Measurements from ENCODE around the gene NSD2.
"Not testable (repeated sequence)": the region's sequence is repeated elsewhere in the genome, so short reads cannot be mapped to it uniquely, and the experiment has no call there.

- not testable (repeated sequence) for TF ChIP-seq ZNF121 (CRISPR knock-in tag; IDR thresholded peaks at IDR 0.05); JUN (CRISPR knock-in tag; IDR thresholded peaks at IDR 0.05); CREB1 (CRISPR knock-in tag; IDR thresholded peaks at IDR 0.05); NR3C1 (CRISPR knock-in tag; conservative IDR thresholded peaks at IDR 0.05; ENCODE audit: low read depth); TCF7 (CRISPR knock-in tag; IDR thresholded peaks at IDR 0.05; ENCODE audit: low read depth); SP1 (CRISPR knock-in tag; conservative IDR thresholded peaks at IDR 0.05); IRF1 (CRISPR knock-in tag; IDR thresholded peaks at IDR 0.05)
- TF ChIP-seq, protein P1, sequence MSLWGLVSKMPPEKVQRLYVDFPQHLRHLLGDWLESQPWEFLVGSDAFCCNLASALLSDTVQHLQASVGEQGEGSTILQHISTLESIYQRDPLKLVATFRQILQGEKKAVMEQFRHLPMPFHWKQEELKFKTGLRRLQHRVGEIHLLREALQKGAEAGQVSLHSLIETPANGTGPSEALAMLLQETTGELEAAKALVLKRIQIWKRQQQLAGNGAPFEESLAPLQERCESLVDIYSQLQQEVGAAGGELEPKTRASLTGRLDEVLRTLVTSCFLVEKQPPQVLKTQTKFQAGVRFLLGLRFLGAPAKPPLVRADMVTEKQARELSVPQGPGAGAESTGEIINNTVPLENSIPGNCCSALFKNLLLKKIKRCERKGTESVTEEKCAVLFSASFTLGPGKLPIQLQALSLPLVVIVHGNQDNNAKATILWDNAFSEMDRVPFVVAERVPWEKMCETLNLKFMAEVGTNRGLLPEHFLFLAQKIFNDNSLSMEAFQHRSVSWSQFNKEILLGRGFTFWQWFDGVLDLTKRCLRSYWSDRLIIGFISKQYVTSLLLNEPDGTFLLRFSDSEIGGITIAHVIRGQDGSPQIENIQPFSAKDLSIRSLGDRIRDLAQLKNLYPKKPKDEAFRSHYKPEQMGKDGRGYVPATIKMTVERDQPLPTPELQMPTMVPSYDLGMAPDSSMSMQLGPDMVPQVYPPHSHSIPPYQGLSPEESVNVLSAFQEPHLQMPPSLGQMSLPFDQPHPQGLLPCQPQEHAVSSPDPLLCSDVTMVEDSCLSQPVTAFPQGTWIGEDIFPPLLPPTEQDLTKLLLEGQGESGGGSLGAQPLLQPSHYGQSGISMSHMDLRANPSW (CRISPR knock-in tag; conservative IDR thresholded peaks at IDR 0.05; ENCODE audit: low read depth) = not testable (repeated sequence)
- TF ChIP-seq, protein P2, sequence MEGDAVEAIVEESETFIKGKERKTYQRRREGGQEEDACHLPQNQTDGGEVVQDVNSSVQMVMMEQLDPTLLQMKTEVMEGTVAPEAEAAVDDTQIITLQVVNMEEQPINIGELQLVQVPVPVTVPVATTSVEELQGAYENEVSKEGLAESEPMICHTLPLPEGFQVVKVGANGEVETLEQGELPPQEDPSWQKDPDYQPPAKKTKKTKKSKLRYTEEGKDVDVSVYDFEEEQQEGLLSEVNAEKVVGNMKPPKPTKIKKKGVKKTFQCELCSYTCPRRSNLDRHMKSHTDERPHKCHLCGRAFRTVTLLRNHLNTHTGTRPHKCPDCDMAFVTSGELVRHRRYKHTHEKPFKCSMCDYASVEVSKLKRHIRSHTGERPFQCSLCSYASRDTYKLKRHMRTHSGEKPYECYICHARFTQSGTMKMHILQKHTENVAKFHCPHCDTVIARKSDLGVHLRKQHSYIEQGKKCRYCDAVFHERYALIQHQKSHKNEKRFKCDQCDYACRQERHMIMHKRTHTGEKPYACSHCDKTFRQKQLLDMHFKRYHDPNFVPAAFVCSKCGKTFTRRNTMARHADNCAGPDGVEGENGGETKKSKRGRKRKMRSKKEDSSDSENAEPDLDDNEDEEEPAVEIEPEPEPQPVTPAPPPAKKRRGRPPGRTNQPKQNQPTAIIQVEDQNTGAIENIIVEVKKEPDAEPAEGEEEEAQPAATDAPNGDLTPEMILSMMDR (IDR thresholded peaks at IDR 0.05) = not testable (repeated sequence)
Measured at GRCh38 chr4:1999308-1999707, 128.1 kb downstream of the NSD2 start.

Measured in WTC11 (cell line).